ENCODE measurements around the gene ATP12A.

DNA sequence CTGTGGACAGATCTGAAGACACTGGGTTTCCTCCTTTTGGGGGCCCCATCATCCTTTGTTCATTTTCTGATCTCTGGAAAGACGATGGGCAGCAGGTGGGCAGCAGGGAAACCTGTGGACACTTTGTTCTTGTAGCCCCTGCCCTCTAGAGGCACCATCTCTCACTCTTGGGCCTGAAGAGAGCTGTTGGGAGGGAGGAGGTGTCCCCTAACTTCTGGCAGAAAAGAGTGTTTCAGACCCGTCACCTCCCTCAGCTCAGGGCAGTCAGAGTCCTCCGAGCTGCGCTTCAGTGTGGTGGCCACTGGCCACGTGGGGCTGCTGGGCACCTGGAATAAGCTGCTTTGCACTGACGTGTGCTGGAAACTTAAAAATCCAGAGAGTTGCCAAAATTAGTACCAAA is 56.8 kb downstream of the ATP12A start:
- TF ChIP-seq, protein P1, sequence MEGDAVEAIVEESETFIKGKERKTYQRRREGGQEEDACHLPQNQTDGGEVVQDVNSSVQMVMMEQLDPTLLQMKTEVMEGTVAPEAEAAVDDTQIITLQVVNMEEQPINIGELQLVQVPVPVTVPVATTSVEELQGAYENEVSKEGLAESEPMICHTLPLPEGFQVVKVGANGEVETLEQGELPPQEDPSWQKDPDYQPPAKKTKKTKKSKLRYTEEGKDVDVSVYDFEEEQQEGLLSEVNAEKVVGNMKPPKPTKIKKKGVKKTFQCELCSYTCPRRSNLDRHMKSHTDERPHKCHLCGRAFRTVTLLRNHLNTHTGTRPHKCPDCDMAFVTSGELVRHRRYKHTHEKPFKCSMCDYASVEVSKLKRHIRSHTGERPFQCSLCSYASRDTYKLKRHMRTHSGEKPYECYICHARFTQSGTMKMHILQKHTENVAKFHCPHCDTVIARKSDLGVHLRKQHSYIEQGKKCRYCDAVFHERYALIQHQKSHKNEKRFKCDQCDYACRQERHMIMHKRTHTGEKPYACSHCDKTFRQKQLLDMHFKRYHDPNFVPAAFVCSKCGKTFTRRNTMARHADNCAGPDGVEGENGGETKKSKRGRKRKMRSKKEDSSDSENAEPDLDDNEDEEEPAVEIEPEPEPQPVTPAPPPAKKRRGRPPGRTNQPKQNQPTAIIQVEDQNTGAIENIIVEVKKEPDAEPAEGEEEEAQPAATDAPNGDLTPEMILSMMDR (IDR thresholded peaks at IDR 0.05) = peak; percentile 14
- TF ChIP-seq EZH2 (IDR thresholded peaks at IDR 0.05) (no peak), EZH2phosphoT487 (IDR thresholded peaks at IDR 0.05) (no peak)

Data from neural progenitor cell (in vitro differentiated cells).